GM12875 (cell line): Measurements from ENCODE around the gene BLOC1S3.

ENCODE experiments used
- H3K4me3 ChIP-seq: one replicate; pipeline ENCODE4 v1.5.1; 2011; ENCODE audit warnings: low read depth, low read length, control low read depth
- TF ChIP-seq, protein P1 (sequence below): IDR thresholded peaks from 2 replicates; pipeline ENCODE4 v1.5.1; 2011; ENCODE audit warnings: low read depth, mild to moderate bottlenecking, control low read depth, inconsistent platforms, low read length, moderate library complexity, borderline replicate concordance; ENCODE audit not compliant: insufficient read depth

The BLOC1S3 gene

DNA sequence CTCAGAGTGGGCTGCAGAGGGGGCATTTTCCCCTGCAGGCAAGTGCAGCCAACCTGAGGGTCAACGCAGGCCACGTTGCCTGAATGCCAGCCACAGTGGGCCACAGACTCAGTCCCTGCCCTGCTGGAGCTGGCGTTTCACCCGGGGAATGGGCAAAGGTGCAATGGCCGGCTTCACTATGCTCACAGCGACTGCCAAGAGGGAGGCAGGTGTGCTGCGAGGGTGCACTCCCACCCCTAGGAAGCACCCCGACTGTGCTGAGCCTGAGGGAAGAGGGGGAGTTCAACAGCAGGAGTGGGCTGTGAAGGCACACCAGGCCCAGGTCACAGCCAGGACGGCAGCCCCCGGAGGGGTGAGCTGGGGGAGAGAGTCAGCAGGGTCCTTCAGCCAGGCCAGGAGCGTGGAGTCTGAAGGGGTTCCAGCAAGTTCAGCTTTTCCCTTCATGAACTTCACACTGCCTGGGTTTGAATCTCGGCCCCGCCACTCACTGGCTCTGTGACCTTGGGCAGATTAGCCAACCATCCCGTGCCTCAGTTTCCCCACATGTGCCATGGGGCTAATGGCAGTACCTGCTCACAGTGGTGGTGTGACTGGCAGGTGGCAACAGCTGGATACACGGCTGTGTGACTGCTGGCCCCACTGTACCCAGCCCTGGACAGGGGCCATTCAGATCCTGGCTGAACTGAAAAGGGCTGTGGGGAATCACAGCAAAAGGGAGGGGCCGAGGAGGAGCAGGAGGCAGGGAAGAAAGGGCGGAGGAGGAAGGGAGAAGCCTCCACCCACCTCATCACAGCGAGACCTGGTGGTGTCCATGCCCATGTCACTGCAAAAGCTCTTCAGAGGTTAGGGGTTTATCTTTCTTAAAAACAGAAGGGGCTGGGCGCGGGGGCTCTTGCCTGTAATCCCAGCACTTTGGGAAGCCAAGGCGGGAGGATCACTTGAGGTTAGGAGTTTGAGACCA, 8.2 kb upstream of the BLOC1S3 start:
- TF ChIP-seq, protein P1, sequence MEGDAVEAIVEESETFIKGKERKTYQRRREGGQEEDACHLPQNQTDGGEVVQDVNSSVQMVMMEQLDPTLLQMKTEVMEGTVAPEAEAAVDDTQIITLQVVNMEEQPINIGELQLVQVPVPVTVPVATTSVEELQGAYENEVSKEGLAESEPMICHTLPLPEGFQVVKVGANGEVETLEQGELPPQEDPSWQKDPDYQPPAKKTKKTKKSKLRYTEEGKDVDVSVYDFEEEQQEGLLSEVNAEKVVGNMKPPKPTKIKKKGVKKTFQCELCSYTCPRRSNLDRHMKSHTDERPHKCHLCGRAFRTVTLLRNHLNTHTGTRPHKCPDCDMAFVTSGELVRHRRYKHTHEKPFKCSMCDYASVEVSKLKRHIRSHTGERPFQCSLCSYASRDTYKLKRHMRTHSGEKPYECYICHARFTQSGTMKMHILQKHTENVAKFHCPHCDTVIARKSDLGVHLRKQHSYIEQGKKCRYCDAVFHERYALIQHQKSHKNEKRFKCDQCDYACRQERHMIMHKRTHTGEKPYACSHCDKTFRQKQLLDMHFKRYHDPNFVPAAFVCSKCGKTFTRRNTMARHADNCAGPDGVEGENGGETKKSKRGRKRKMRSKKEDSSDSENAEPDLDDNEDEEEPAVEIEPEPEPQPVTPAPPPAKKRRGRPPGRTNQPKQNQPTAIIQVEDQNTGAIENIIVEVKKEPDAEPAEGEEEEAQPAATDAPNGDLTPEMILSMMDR, result no peak

GRCh38 chr19:45171211-45171623, 7.4 kb upstream of the BLOC1S3 start:
- TF ChIP-seq, protein P1, result no peak
- H3K4me3 ChIP-seq, result no peak overlapping the region

More for the DNA sequence above, 8.2 kb upstream of the BLOC1S3 start:
- no peak overlapping the region for H3K4me3 ChIP-seq

DNA sequence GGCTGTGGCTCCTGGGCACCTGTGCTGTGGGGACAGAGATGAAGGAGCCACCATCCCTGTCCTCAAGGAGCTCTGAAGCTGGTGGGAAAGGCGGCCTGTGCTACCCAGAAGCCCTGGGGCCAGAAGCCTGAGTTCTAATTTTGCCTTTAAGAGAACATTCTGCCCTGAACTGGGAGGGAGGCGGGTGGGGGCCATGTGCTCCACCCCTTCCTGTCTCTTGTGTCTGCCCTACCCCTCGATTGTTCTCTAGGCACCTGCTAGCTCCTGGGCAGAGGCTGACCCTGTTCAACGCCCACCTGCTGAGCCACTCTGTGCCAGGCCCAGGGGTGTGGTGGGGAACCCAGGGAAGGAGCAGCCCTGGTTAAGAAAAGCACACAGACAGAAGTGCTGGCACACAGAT, 6.4 kb upstream of the BLOC1S3 start:
- H3K4me3 ChIP-seq, result no peak overlapping the region
- TF ChIP-seq, protein P1, result no peak

- TF ChIP-seq, protein P1, result no peak
- no peak overlapping the region for H3K4me3 ChIP-seq
These were observed 5.9 kb upstream of the BLOC1S3 start for GRCh38 chr19:45172611-45173208.

DNA sequence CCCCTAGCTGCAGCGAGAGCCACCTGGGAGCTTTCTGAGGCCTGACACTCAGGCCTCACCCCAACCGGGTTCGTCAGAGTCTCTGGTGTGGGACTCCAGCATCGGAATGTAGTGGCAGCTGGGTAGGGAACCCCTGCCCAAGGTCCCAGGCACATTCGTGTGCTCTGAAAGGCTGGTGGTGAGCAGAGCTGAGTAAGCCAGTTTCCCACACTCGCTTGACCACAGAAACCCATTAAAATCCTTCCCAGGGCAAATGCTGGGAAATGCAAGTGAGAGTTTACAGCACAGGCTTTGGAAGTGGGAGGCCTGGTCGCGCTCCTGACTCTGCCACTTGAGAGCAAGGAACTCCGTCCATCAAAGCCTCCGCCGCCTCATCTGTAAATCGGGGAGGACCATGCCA, 4.8 kb upstream of the BLOC1S3 start:
- H3K4me3 ChIP-seq, result no peak overlapping the region
- TF ChIP-seq, protein P1, result no peak

- TF ChIP-seq, protein P1, result no peak
- no peak overlapping the region for H3K4me3 ChIP-seq
These were observed 2.9 kb upstream of the BLOC1S3 start for GRCh38 chr19:45175515-45176345.
